Hindlimb muscle (tissue), 1 donor: ENCODE measurements around the gene ANO6. TPM values are rescaled to one million over a fixed set of nuclear protein-coding genes. Genes with fewer than 3 reads are reported as not detected.
"Not testable (repeated sequence)": the region's sequence is repeated elsewhere in the genome, so short reads cannot be mapped to it uniquely, and the experiment has no call there.

Experiments
- DNase-seq: peaks from one replicate; pipeline ENCODE4 v3.0.0-alpha.2; 2013
- polyA plus RNA-seq: library from polyadenylated mRNA; unstranded; fragments of 120-200 nt; gene quantifications from one replicate; pipeline ENCODE4 v1.2.1, GENCODE V29; 2013; ENCODE audit not compliant: insufficient read length

ANO6 gene
- polyA plus RNA-seq, 1 donor = 64.7 TPM

DNA sequence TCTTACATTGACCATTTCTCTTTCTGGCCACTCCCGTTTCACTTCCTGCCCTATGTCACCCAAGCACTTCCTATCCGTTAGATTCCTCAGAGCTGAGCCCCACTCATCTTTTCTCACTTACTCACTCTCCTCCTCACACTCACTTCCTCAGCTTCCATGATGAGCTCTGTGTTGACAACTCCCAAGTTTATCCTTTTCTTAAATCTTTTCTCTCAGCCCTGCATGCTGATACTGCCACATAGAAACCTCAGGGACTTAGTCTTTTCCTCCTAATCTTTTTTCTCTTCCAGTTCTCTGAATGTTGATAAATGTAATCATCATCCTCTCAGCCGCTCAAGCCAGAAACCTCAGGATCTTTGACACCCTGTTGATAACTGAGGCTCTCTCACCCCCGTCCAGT, 99.6 kb downstream of the ANO6 start:
- DNase-seq = no peak

DNA sequence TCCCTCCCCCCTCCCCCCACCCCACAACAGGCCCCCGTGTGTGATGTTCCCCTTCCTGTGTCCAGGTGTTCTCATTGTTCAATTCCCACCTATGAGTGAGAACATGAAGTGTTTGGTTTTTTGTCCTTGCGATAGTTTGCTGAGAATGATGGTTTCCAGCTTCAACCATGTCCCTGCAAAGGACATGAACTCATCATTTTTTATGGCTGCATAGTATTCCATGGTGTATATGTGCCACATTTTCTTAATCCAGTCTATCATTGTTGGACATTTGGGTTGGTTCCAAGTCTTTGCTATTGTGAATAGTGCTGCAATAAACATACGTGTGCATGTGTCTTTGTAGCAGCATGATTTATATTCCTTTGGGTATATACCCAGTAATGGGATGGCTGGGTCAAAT, 101.4 kb downstream of the ANO6 start:
- not testable (repeated sequence) for DNase-seq

DNA sequence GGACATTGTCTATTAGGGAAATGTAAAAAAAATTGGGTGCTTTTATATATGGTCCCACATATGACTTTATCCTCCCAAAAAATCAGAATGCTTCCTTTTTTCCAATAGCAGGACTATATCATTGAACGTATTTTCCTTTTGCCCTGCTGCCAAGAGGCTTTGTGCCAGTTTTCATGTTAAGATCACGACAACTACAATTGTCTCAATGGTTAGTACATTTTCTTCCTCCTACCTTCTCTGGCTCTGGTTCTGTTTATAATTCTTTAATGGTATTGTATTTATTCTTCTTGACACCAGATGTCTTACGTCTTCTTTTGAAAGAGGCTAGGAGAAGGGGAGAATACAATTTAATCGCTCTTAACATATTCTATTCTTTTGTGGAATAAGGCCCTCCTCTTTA, 106.9 kb downstream of the ANO6 start:
- no peak for DNase-seq

DNA sequence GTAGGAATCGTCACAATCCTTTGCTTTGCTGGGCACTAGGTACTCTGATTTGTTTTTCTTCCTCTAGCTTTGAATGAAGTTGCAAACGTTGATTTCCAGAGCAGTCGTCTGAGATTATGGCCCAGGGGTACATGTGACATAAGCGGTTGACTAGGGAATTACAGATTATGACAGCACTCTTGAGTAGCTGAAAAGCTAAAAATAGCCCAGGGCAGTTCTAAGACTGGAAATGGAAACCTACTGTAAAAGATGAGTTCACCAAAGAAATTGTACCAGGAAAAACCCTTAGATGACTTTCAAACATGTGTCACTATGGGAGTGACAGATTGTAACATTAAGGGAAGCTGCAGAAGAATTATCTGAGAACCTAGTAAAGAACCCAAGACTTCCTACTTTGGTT, 108.5 kb downstream of the ANO6 start:
- DNase-seq = no peak

DNA sequence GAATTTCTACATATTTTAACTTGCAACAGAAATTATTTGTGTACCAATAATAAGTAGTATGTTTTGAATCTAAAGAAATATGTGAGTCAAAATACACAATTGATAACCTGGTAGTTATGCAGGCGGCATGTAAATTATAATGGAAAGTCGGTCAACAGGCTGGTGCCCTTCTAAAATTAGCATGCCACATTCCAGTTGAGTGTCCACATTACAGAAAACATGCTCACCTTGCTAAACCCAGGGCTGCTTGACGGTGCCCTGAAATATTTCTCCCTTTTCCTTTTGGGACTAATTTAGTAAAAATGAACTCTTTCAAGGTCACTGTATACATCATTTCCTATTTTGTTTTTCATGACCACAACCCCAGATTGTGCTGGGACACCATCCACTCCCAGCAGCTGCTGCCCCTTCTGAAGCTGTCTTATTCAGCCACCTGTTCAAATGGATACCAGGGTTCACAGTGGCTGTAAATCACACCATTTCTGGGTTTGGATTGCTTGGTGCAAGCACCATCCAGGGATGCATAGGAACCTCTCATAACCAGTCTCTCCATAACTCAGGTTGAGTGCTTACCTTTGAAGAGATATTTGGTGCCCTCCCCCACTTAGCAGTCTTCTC, 110.6 kb downstream of the ANO6 start:
- no peak for DNase-seq

DNA sequence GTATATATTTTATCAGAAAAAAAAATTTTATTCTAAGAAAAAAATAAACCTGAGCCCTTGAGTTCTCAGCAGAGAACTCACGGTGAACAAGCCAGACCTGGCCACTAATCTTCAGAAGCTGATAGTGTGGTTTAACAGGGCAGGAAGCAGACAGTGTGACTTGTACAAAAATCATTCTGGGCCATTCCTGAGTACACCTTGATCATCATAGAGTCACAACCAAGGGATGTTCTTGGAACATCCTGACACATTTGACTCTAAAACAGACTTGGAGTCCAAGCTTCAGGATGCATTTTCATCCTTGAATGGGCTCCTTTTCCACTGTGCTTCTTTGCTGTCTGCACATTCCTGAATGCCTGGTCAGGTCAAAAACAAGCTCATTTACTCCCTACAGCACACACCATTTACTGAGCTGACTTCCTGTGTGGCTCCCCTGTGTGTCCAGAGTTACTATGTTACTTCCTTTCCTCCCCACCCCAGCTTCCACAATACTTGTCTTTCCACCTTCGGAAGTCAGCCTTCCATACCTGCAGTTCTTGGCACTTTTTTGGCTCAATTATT, 112.0 kb downstream of the ANO6 start:
- DNase-seq = no peak

DNA sequence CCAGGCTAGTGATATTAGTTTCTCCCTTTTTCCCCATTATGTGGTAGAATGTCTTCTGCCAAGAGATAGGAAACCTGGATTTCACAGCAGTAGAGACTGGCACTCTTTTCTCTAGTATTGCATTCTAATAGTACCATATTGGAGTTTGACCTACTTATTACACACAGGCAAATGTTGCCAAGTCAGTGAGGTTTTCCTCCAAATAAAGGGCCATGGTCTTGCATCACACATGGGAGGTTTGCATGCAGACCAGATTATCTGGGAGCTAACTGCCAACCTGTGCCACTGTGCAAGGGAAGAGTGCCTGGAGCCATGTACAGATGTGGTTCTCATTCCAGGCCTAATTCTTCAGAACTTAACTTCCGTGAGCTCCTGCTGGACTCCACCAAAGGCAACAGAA, 113.3 kb downstream of the ANO6 start:
- DNase-seq = no peak

DNA sequence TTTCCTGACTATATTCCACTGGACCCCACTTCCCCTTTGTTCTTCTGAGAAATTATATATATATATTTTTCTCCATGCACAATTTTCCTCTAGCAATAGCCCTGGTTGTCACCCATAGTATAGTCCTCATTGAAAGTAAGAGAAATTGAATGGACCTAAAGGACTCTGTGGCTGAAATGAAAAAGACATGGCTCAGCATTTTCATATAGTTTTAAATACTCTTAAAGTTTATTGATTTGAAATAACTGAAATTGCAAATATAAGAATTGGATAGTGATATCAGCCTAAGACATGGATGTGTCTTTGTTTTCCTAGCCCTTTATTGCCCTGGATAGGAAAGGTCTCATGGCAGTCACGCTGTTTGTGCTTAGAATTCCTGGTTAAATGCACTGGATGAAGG, 113.8 kb downstream of the ANO6 start:
- DNase-seq = no peak

DNA sequence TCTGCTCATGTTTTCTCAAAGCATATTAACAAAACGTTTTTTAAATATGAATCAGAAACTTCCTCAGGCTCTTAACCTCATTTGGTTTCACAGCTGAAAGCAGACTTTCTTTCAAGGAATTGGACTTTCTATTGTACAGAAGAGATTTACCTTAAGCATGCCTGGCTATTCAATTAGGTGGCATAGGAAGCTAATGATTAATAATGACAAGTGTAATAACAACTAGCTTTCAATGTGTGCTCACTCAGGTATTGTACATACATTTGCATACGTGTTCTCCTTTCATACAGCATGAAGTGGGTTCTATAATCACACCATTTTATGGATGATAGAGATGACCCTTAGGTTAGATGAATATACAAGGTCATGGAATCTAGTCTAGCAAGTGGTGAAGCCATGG, 115.7 kb downstream of the ANO6 start:
- DNase-seq = no peak

DNA sequence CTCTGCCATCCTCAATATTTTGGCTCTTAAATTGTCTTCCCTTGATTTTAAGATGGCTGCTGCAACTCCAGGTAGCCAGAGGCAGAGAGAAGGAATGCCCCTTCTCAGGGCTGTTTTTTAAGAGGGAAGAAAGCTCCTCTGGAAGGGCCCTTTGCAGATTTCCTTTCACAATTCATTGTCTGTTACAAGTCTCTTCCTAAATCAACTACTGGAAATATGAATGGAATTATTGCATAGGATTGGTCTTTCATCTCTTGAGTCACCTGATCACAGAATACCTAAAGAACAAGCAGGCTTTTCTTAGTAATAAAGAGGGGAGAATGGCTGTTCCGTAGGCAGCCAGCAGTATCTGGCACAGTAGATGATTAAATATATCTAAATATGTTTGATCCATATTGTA, 118.5 kb downstream of the ANO6 start:
- DNase-seq = no peak

DNA sequence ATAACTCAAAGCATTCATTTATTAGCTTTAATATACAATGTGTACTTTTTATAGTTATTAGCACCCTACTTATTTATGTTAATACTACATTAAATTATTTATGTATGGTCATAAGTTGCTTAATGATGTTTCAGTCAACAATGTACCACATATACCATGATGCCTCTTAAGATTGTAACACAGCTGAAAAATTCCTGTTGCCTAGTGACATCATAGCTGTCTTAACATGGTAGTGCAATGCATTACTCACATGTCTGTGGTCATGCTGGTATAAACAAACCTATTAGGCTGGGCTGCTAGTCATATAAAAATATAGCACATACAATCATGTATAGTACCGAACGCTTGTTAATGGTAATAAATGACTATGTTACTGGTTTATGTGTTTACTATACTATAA, 120.4 kb downstream of the ANO6 start:
- no peak for DNase-seq

DNA sequence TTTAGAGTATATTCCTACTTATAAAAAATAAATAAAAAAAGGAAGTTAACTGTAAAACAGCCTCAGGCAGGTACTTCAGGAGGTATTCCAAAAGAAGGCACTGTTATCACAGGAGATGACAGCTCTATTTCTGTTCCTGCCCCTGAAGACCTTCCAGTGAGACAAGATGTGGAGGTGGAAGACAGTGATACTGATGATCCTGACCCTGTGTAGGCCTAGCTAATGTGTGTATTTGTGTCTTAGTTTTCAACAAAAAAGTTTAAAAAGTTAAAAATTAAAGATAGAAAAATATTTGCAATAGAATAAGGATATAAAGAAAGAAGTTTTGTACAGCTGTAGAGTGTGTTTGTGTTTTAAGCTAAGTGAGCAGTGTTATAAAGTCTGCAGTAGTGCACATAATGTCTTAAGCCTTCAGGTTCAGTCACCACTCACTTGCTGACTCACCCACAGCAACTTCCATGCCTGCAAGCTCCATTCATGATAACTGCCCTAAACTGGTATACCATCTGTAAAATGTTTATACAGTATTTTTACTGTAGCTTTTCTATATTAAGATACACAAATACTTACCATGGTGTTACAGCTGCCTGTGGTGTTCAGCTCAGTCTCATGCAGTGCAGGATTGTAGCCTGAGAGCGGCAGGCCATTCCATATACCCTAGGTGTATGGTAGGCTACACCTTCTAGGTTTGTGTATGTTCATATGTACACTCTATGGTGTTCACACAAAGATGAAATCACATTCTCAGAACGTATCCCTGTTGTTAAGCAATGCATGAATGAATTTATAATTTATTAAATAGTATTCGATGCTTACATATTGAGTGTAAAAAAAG, 121.1 kb downstream of the ANO6 start:
- DNase-seq = no peak

DNA sequence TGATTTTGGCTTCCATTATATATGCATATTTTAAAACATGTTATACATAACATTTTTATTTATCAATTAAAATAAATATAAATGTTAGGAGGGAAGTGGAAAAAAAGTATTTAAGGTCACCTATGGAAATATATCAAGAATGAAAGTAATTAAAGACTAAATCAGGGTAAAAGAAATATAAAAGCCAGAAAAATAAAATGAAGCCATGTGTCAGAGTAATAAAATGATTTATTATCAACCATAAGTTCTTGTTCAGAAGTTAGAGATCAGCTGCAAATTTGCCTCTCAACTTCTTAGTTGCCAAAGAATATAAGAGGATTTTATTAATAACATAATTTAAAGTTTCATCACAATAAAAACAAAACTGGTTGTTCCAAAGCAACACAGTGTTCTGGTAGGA, 121.9 kb downstream of the ANO6 start:
- DNase-seq = no peak

DNA sequence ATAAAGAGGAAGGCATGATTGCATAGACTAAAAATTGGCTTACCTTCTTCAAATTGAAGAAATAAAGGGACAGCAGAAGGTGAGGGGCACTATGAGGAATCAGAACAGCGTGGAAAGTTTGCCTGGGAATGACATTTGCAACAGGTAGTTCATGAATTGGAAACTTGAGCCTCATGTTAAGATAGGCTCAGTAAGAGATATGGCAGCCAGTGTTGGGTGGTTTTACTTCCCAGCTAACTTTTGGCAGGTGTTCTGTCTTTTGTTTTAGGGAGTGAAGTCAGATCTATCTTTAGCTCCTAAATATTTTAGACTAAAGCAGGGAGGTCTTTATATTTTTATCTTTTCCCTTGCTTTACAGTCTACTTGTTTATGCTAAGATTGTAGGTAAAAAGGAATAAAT, 122.4 kb downstream of the ANO6 start:
- DNase-seq = no peak

DNA sequence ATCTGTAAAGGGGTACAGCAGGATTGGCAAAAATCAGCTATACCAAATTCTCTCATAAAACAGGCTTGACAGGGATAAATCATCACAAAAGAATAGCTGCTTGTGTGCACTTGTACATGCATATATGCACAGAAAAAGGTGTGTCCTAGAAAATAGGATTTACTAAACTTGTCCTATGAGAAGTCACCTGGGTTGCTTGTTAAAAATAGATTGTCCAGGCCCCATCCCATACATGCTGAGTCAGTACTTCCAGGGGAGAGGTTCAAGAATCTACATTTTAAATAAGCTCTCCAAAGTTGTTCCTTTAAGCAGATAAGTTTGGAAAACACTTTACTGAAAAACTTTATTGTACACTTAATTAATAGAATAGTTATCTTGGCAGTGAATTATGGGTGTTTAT, 123.1 kb downstream of the ANO6 start:
- no peak for DNase-seq

DNA sequence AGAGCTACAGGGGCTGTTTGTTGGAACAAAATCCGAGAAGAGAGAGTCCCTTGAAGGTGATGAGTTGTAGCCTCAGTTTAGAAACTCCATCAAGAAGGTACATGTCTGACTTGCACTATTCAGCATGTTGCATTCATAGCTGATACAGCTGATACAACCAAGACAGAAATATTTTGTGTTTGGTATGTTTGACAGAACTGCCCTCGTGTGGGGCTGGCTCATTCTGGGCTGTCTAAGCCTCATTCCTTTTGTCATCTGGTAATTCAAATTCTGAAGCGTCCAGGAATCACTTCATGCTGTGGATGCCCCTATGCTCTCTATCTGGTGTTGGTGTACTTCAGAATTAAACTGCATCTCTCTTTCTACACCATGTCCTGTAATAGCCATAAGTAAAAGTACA, 126.3 kb downstream of the ANO6 start:
- no peak for DNase-seq

DNA sequence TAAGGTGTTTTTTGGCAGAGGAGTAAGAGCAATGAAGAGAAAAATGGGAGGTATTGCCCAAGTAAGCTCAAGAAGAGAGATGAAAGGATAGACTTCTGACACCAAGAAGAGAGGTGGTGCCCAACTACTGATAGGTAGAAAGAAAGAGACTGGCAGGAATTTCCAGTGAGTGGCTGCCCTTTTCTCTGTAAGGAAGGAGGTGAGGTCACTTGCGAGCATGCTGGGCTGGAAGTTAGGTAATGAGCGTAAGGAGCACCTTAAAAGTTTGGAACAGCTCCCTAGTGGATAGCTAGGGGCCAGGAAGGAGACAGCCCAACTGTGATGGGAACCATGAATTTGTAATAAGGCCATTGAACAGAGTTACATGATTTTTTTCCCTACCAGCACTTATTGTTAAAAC, 127.0 kb downstream of the ANO6 start:
- DNase-seq = no peak

DNA sequence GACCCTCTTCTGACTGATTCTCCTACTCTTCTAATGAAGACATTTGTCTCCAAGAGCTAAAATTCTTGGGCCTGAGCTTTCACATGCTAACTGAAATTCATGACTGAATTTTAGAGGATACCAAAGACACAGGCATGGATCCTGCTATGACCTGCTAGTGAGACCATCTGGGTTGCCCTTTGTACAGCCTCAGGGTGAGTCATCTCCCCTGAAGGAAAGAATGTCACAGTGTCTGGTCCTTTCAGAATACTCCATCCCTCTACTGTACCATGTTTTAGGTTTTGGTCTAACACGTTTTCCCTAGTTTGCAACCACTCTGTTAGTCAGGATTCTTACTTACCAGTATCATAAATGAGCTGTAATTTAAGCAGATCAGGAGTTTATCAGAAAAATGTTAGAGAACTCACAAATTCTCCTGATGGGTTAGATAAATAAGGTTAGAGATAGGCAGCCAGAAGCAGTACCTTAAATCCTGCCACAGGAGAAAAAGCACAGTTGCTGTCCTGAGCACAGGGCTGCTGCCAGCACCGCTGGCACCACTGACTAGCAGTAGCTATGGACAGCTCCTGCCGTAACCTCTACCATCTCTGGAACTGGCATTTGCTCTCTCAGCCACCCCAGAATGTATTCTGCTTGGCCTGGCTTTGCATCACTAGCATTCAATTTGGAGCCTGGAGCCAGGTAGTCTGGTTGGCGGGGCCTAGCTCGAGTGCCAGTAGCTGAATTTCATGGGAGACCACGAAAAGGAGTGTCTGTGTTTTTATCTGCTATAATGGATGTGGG, 127.6 kb downstream of the ANO6 start:
- DNase-seq = no peak

DNA sequence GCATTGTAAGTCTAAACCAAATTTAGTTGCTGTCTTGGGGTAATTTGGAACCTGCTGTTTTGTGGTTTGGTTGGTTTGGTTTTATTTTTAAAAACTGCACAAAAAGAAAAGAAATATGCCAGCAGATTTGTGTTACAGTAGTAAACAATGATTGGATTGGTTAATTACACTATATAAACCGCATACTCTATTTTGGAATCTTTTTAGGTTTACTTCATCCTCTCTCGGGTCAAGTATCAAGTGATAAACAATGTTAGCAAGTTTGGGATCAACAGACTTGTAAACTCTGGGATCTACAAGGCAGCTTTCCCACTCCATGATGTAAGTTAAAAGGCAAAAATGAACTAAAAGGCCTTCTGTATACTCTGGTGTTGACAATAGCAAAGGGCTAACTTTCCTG, 132.4 kb downstream of the ANO6 start:
- no peak for DNase-seq

DNA sequence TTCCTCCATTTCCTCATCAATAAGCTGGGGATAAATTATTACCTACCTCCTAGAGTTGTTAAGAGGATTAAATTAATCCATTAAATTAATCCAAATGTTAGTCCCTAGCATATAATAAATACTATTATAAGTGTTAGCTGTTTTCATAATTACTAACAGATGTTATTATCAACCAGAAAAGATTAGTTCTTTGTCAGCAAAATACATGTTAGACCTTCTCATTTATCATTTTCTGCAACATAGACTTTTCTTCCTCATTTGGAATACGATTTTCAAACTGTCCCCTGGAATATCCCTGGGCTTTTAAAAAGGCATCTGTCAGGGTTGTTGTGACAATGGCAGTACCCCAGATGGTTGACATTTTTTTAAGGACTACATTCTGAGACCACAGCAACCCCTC, 133.1 kb downstream of the ANO6 start:
- no peak for DNase-seq

DNA sequence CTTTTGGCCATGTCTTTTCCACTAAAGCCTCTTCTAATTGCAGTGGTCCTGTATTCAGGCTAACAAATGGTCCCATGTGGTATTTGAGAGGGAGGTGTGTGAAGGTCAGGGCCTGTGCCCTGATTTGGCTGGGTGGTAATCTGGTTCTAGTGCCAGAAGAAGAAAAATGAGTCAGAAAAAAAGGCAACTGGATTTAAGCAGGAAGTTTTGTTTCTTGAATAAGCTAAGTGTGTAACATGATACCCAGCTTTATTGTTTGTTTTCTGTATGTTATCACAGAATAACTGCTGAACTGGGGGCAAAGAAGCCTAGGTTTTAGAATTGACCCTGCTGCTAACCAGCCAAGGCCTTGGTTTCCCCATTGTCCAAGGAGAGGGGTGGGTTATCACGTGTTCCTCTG, 134.0 kb downstream of the ANO6 start:
- no peak for DNase-seq

DNA sequence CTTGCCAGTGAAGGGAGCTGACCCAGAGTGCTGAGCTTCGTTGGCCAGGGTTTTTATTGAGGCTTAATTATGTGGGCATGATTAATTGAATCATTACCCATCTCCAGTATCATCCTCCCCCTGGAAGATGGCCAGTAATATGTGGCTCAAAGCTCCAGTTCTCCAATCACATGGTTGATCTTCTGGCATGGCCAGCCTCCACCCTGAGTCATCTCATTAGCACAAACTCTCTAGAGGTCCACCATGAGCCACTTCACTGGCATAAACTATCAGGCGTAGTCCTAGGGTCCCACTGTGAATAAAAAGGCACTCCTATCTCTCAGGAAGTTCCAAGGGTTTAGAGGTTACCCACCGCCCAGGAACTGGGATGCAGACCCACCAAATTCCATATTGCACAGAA, 135.0 kb downstream of the ANO6 start:
- no peak for DNase-seq

DNA sequence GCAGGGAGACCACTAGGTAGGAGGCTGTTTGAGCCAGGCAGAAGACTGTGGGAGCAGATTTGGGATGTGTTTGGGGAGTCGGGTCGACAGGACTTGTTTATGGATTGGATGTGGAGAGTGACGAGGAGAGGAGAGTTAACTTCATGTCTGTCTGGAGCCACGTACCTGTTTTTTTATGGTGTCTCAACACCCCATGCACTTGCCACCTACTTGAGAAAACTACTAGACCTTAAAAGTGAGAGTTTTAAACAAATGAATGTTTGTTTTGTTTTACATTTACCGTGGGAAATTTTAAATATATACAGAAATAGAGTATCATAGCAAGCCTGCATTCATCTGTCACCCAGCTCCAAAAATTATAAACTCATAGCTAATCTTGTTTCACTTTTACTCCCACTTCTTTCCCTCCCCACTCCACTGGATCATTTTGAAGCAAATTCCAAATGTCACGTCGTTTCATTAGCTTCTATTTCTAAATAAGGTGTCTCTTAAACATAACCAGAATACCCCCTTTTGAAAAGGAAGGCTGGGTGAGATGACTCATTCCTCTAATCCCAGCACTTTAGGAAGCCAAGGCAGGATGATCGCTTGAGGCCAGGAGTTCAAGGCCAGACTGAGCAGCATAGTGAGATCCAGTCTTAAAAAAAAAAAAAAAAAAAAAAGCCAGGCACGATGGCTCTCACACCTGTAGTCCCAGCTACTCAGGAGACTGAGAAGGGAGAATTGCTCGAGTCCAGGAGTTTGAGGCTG, 136.2 kb downstream of the ANO6 start:
- no peak for DNase-seq
